K562 (cell line): ENCODE data around the gene RPUSD1. TPM values are rescaled to one million over a fixed set of nuclear protein-coding genes. Genes with fewer than 3 reads are reported as not detected.

Experiments
- ARNT ChIP-seq, 2 experiments: fragments of 450-650 bp; IDR thresholded peaks; 2 replicates each; pipeline ENCODE4 v1.6.1; 2016; ENCODE audit warnings: mild to moderate bottlenecking in 1 of 2
- BCL6 ChIP-seq: fragments of 250-450 bp; sonication (Bioruptor Pico); IDR thresholded peaks from 2 replicates; pipeline ENCODE4 v1.4.0; 2020
- BHLHE40 ChIP-seq: IDR thresholded peaks from 2 replicates; pipeline ENCODE4 v1.6.1; 2011; ENCODE audit warnings: low read length, improper control_type of control experiment
- C11orf30 ChIP-seq: fragments of 450-650 bp; IDR thresholded peaks from 2 replicates; pipeline ENCODE4 v1.6.1; 2016; ENCODE audit warnings: low read depth, mild to moderate bottlenecking
- CBX8 ChIP-seq: fragments of 200-600 bp; sonication (generic); IDR thresholded peaks from 2 replicates; pipeline ENCODE4 v1.6.1; 2012; ENCODE audit warnings: borderline replicate concordance, mixed run types, low read depth, mild to moderate bottlenecking, moderate library complexity, mixed read lengths, low read length, control low read depth, inconsistent platforms; ENCODE audit not compliant: poor library complexity, severe bottlenecking; ENCODE audit errors: extremely low read depth
- CEBPB ChIP-seq: fragments of 450-650 bp; IDR thresholded peaks from 2 replicates; pipeline ENCODE4 v1.6.1; 2016; ENCODE audit warnings: missing genetic modification characterization, missing compliant biosample characterization
- E2F8 ChIP-seq: fragments of 450-650 bp; IDR thresholded peaks from 2 replicates; pipeline ENCODE4 v1.7.1; 2018; ENCODE audit warnings: mild to moderate bottlenecking, low read depth; ENCODE audit not compliant: partially characterized antibody
- GABPA ChIP-seq: fragments of 200-800 bp; sonication (Bioruptor generic); conservative IDR thresholded peaks from 2 replicates; pipeline ENCODE4 v1.6.1; 2016; ENCODE audit warnings: low read depth, missing genetic modification characterization, missing compliant biosample characterization
- MEIS2 ChIP-seq: fragments of 450-650 bp; IDR thresholded peaks from 2 replicates; pipeline ENCODE4 v1.6.1; 2014; ENCODE audit warnings: mild to moderate bottlenecking; ENCODE audit not compliant: partially characterized antibody
- MTA3 ChIP-seq: fragments of 450-650 bp; formaldehyde crosslinking; IDR thresholded peaks from 2 replicates; pipeline ENCODE4 v1.6.1; 2017; ENCODE audit warnings: mild to moderate bottlenecking, borderline replicate concordance
- NCOA6 ChIP-seq: fragments of 450-650 bp; IDR thresholded peaks from 2 replicates; pipeline ENCODE4 v1.6.1; 2017; ENCODE audit warnings: mild to moderate bottlenecking
- NFIC ChIP-seq: fragments of 450-650 bp; IDR thresholded peaks from 2 replicates; pipeline ENCODE4 v1.6.1; 2017; ENCODE audit warnings: mild to moderate bottlenecking, inconsistent platforms
- PHF20 ChIP-seq: fragments of 450-650 bp; IDR thresholded peaks from 2 replicates; pipeline ENCODE4 v1.6.1; 2018; ENCODE audit not compliant: partially characterized antibody
- POLR2AphosphoS5 ChIP-seq: IDR thresholded peaks from 2 replicates; pipeline ENCODE4 v1.6.1; 2011; ENCODE audit warnings: mild to moderate bottlenecking, low read depth, low read length, moderate library complexity; ENCODE audit not compliant: control insufficient read depth, insufficient read depth
- PTBP1 ChIP-seq: fragments of 200-400 bp; formaldehyde crosslinking; IDR thresholded peaks from 2 replicates; pipeline ENCODE4 v1.6.1; 2017; ENCODE audit warnings: low read depth, low read length
- RBBP5 ChIP-seq: fragments of 200-600 bp; sonication (generic); IDR thresholded peaks from 2 replicates; pipeline ENCODE4 v1.6.1; 2012; ENCODE audit warnings: borderline replicate concordance, mild to moderate bottlenecking, low read length, control low read depth, inconsistent platforms; ENCODE audit not compliant: insufficient read depth, poor library complexity, severe bottlenecking
- SIN3A ChIP-seq, 2 experiments: fragments of 150-350 bp in 1 of 2; IDR thresholded peaks; 2 replicates each; pipeline ENCODE4 v1.6.1; 2011 to 2016; ENCODE audit warnings: borderline replicate concordance in 2 of 2, low read depth in 2 of 2, low read length in 2 of 2, mild to moderate bottlenecking in 2 of 2, moderate library complexity in 2 of 2; ENCODE audit not compliant: control insufficient read depth in 1 of 2
- TFAP4 ChIP-seq: sonication (generic); formaldehyde crosslinking; IDR thresholded peaks from 2 replicates; pipeline ENCODE4 v1.8.0; 2022; ENCODE audit warnings: missing genetic modification reagents, mild to moderate bottlenecking, moderate library complexity, borderline replicate concordance
- ZBTB1 ChIP-seq: sonication (generic); formaldehyde crosslinking; IDR thresholded peaks from 2 replicates; pipeline ENCODE4 v1.8.1; 2023; ENCODE audit warnings: missing genetic modification reagents, low read depth, mild to moderate bottlenecking, borderline replicate concordance
- ZNF140 ChIP-seq: fragments of 250-450 bp; sonication (Bioruptor Pico); IDR thresholded peaks from 2 replicates; pipeline ENCODE4 v1.8.0; 2021; ENCODE audit warnings: moderate library complexity, mild to moderate bottlenecking, inconsistent platforms
- ZNF740 ChIP-seq, 3 experiments: fragments of 200-800 bp in 1 of 3; sonication (Bioruptor generic) in 1 of 3; sonication (generic) in 1 of 3; formaldehyde crosslinking in 1 of 3; IDR thresholded peaks; 2 replicates each; pipeline versions ENCODE4 v1.6.1 to v1.8.0; 2016 to 2022; ENCODE audit warnings: mild to moderate bottlenecking in 2 of 3, missing compliant biosample characterization in 2 of 3, missing genetic modification characterization in 2 of 3, missing genetic modification reagents in 1 of 3
- polyA plus RNA-seq, 8 experiments: library from polyadenylated mRNA; depleted of rRNA in 4 of 8; stranded (reverse) in 5 of 8; unstranded in 3 of 8; fragments of >200 nt; fragmentation: Nextera tagmentation in 2 of 8; fragmentation: Illumina TruSeq in 1 of 8; extraction: Ambion mirVana in 2 of 8; extraction: Trizol in 1 of 8; gene quantifications; 2 replicates each; pipeline versions ENCODE4 v1.2.1 to v1.2.3, GENCODE V29; 2011 to 2014; ENCODE audit warnings: inconsistent platforms in 1 of 8, missing spikeins in 1 of 8
- total RNA-seq, 7 experiments: library from RNA; depleted of rRNA in 6 of 7; stranded (reverse); fragments of >200 nt in 6 of 7; fragmentation: Illumina TruSeq in 2 of 7; extraction: Trizol in 2 of 7; gene quantifications; 2 replicates each; pipeline versions ENCODE4 v1.2.1 to v1.2.3, GENCODE V29; 2011 to 2021; ENCODE audit warnings: low replicate concordance in 1 of 7

The RPUSD1 gene
- total and polyA plus RNA-seq, 9 of the 15 experiments (the other 6 are each of a cell fraction or from before 2014, with no cell fraction given) = 0.45 to 56.6 (median 12.0) TPM

- peak; percentile 98 for TF ChIP-seq GABPA
- peak; percentile 90 for TF ChIP-seq NCOA6
- no peak for TF ChIP-seq CBX8
- peak; percentile 49 to 71; a peak in 2 of 4 replicates for TF ChIP-seq SIN3A (IDR thresholded peaks at IDR 0.05; ENCODE audit: borderline replicate concordance in 2 of 2, control insufficient read depth in 1 of 2, low read depth in 2 of 2, low read length in 2 of 2)
- peak; percentile 79 for TF ChIP-seq POLR2AphosphoS5
- TF ChIP-seq C11orf30 = peak; percentile 78
- no peak for TF ChIP-seq ZNF740 (CRISPR knock-in tag; IDR thresholded peaks at IDR 0.05)
- TF ChIP-seq ZNF740 (tag; IDR thresholded peaks at IDR 0.05) = no peak
- TF ChIP-seq BHLHE40 = peak; percentile 76
- TF ChIP-seq ARNT (IDR thresholded peaks at IDR 0.05) = no peak
- 0 out of 2 replicates have a peak, but pooled peaks have one; percentile 55 for TF ChIP-seq PTBP1
- no peak for TF ChIP-seq BCL6 (CRISPR knock-in tag)
- TF ChIP-seq RBBP5 = peak; percentile 88
- peak; percentile 89 for TF ChIP-seq TFAP4 (CRISPR knock-in tag)
- peak; percentile 96 for TF ChIP-seq E2F8
- TF ChIP-seq ZNF140 (CRISPR knock-in tag) = no peak
- TF ChIP-seq ZBTB1 (CRISPR knock-in tag) = peak; percentile 70; the same call in 1 of the 2 replicates
- TF ChIP-seq MEIS2 = peak; percentile 98
- peak; percentile 75; the same call in 1 of the 2 replicates for TF ChIP-seq MTA3
- TF ChIP-seq NFIC = peak; percentile 56
- TF ChIP-seq CEBPB (tag) = no peak
- peak; percentile 90 for TF ChIP-seq PHF20
Measured at GRCh38 chr16:807347-808084, 19.3 kb upstream of the RPUSD1 start (continued).
